Prostate gland (tissue), 2 donors: Measurements from ENCODE around the gene DAB1. TPM values are rescaled to one million over a fixed set of nuclear protein-coding genes. Genes with fewer than 3 reads are reported as not detected.

ENCODE experiments used
- DNase-seq: peaks from one replicate; pipeline ENCODE4 v3.0.0-alpha.2; 2019; ENCODE audit warnings: low spot score
- H3K27ac ChIP-seq, 2 donors: fragments of 200-600 bp; sonication (generic); 2 replicates each; pipeline ENCODE4 v1.5.1; 2017 to 2019
- H3K27me3 ChIP-seq: fragments of 200-600 bp; sonication (generic); replicated peaks from 2 replicates; pipeline ENCODE4 v1.5.1; 2019; ENCODE audit not compliant: insufficient read depth
- H3K36me3 ChIP-seq, 2 donors: fragments of 200-600 bp; sonication (generic); 1 replicate in 1 of 2; 2 replicates in 1 of 2; pipeline versions ENCODE4 v1.5.1 to v1.8.1; 2017 to 2019
- H3K4me1 ChIP-seq: fragments of 200-600 bp; sonication (generic); replicated peaks from 2 replicates; pipeline ENCODE4 v1.5.1; 2019
- H3K4me3 ChIP-seq, 2 donors: fragments of 200-600 bp; sonication (generic); 2 replicates each; pipeline ENCODE4 v1.5.1; 2017 to 2019
- H3K9me3 ChIP-seq: fragments of 200-600 bp; sonication (generic); 2 replicates; pipeline ENCODE4 v1.5.1; 2017
- CTCF ChIP-seq, 4 experiments: fragments of 200-600 bp in 2 of 4; fragments of 450-650 bp in 2 of 4; sonication (generic) in 2 of 4; IDR thresholded peaks; 1 replicate in 3 of 4; 2 replicates in 1 of 4; pipeline ENCODE4 v1.5.1; 2016 to 2019; ENCODE audit warnings: antibody characterized with exemption in 4 of 4, mild to moderate bottlenecking in 2 of 4, moderate library complexity in 2 of 4
- POLR2A ChIP-seq: fragments of 450-650 bp; IDR thresholded peaks from one replicate; pipeline ENCODE4 v1.6.1; 2016; ENCODE audit warnings: antibody characterized with exemption, mild to moderate bottlenecking
- POLR2AphosphoS5 ChIP-seq: sonication (generic); formaldehyde crosslinking; IDR thresholded peaks from one replicate; pipeline ENCODE4 v1.6.1; 2017; ENCODE audit warnings: antibody characterized with exemption
- WGBS: methylation state at CpG from one replicate; pipeline ENCODE4 v1.1.5; 2018; 5-methylcytosine and 5-hydroxymethylcytosine counted together
- intact Hi-C: fragments of 100-400 bp; cut with DNase I; formaldehyde crosslinking; loops from one replicate; pipeline ENCODE4 v1.14.2; 2022
- total RNA-seq, 2 donors: library from RNA; depleted of rRNA; stranded (reverse); fragments of >200 nt; gene quantifications; one replicate each; pipeline ENCODE4 v1.1.0, GENCODE V29; 2016

The DAB1 gene
- total RNA-seq, 2 donors from 2014 or later, result 0.64 to 3.6 TPM

- no peaks in the 10 kb centered on the region for H3K36me3 ChIP-seq
- WGBS, result 45% methylated on average over 4 of the region's 4 CpGs
- intact Hi-C loops, result no loop called here
- no peaks in the 10 kb centered on the region for H3K9me3 ChIP-seq
- TF ChIP-seq POLR2A (no peak), POLR2AphosphoS5 (no peak), CTCF (IDR thresholded peaks at IDR 0.05) (no peak)
- DNase-seq, result no peak
- H3K27me3 ChIP-seq, result no peaks in the 10 kb centered on the region
- H3K27ac ChIP-seq, result no peak overlapping the region
- H3K4me3 ChIP-seq, result no peak overlapping the region
- no peaks in the 10 kb centered on the region for H3K4me1 ChIP-seq
Measured at GRCh38 chr1:57118948-57119603, 304.8 kb downstream of the DAB1 start.

GRCh38 chr1:57117753-57118152 is 306.1 kb downstream of the DAB1 start:
- intact Hi-C loops, result no loop called here
- H3K9me3 ChIP-seq, result no peaks in the 10 kb centered on the region
- DNase-seq, result no peak
- H3K27ac ChIP-seq, result no peak overlapping the region
- no peak overlapping the region for H3K4me3 ChIP-seq
- H3K27me3 ChIP-seq, result no peaks in the 10 kb centered on the region
- H3K36me3 ChIP-seq, result no peaks in the 10 kb centered on the region
- no peaks in the 10 kb centered on the region for H3K4me1 ChIP-seq
- 18% methylated on average over 1 of the region's 1 CpG for WGBS
- TF ChIP-seq POLR2A, result no peak
- no peak for TF ChIP-seq CTCF (IDR thresholded peaks at IDR 0.05)
- no peak for TF ChIP-seq POLR2AphosphoS5

GRCh38 chr1:57116871-57117270 is 307.0 kb downstream of the DAB1 start:
- 28% methylated on average over 4 of the region's 4 CpGs for WGBS

GRCh38 chr1:57115030-57115614 is 308.7 kb downstream of the DAB1 start:
- TF ChIP-seq CTCF (IDR thresholded peaks at IDR 0.05), result no peak
- TF ChIP-seq POLR2A, result no peak
- no peak for TF ChIP-seq POLR2AphosphoS5
- no peaks in the 10 kb centered on the region for H3K27me3 ChIP-seq
- DNase-seq, result no peak
- H3K4me3 ChIP-seq, result no peak overlapping the region
- no peak overlapping the region for H3K27ac ChIP-seq
- H3K4me1 ChIP-seq, result no peaks in the 10 kb centered on the region
- no peaks in the 10 kb centered on the region for H3K36me3 ChIP-seq
- H3K9me3 ChIP-seq, result no peaks in the 10 kb centered on the region
- intact Hi-C loops, result no loop called here
- WGBS, result 91% methylated on average over 4 of the region's 4 CpGs

More at GRCh38 chr1:57116871-57117270, 307.0 kb downstream of the DAB1 start:
- no peaks in the 10 kb centered on the region for H3K4me1 ChIP-seq
- H3K27me3 ChIP-seq, result no peaks in the 10 kb centered on the region
- intact Hi-C loops, result no loop called here
- no peak overlapping the region for H3K4me3 ChIP-seq
- TF ChIP-seq POLR2AphosphoS5, result no peak
- no peak overlapping the region for H3K27ac ChIP-seq
- H3K36me3 ChIP-seq, result no peaks in the 10 kb centered on the region
- no peak for DNase-seq
- H3K9me3 ChIP-seq, result no peaks in the 10 kb centered on the region

GRCh38 chr1:57112148-57112547 is 311.7 kb downstream of the DAB1 start:
- no peak for DNase-seq
- no peak overlapping the region for H3K4me3 ChIP-seq
- H3K9me3 ChIP-seq, result no peaks in the 10 kb centered on the region
- H3K36me3 ChIP-seq, result no peaks in the 10 kb centered on the region
- intact Hi-C loops, result no loop called here
- no peaks in the 10 kb centered on the region for H3K27me3 ChIP-seq
- H3K4me1 ChIP-seq, result no peaks in the 10 kb centered on the region
- no peak overlapping the region for H3K27ac ChIP-seq
- TF ChIP-seq CTCF (IDR thresholded peaks at IDR 0.05), result no peak
- no peak for TF ChIP-seq POLR2AphosphoS5
- no peak for TF ChIP-seq POLR2A
- whole genome bisulfite sequencing, result 94% methylated on average over 2 of the region's 2 CpGs
